ENCODE results near the gene CAB39L. TPM values are rescaled to one million over a fixed set of nuclear protein-coding genes. Genes with fewer than 3 reads are reported as not detected.

CAB39L gene
- total and polyA plus RNA-seq, 2 of the 13 experiments (the other 11 are each of a cell fraction or from before 2014, with no cell fraction given), result 3.1 to 6.1 TPM

GRCh38 chr13:49303533-49304252 is 140.2 kb downstream of the CAB39L start (continued):
- TF ChIP-seq, protein P1, sequence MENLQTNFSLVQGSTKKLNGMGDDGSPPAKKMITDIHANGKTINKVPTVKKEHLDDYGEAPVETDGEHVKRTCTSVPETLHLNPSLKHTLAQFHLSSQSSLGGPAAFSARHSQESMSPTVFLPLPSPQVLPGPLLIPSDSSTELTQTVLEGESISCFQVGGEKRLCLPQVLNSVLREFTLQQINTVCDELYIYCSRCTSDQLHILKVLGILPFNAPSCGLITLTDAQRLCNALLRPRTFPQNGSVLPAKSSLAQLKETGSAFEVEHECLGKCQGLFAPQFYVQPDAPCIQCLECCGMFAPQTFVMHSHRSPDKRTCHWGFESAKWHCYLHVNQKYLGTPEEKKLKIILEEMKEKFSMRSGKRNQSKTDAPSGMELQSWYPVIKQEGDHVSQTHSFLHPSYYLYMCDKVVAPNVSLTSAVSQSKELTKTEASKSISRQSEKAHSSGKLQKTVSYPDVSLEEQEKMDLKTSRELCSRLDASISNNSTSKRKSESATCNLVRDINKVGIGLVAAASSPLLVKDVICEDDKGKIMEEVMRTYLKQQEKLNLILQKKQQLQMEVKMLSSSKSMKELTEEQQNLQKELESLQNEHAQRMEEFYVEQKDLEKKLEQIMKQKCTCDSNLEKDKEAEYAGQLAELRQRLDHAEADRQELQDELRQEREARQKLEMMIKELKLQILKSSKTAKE (CRISPR knock-in tag; IDR thresholded peaks at IDR 0.05; ENCODE audit: borderline replicate concordance), result peak; percentile 92
- TF ChIP-seq ZFP1 (CRISPR knock-in tag; IDR thresholded peaks at IDR 0.05) (0 out of 2 replicates have a peak, but pooled peaks have one; percentile 26), ZNF615 (CRISPR knock-in tag; IDR thresholded peaks at IDR 0.05; ENCODE audit: borderline replicate concordance) (no peak), ZNF674 (CRISPR knock-in tag; IDR thresholded peaks at IDR 0.05; ENCODE audit: low read depth) (no peak), NFE2L2 (IDR thresholded peaks at IDR 0.05; ENCODE audit: low read length) (no peak), XRCC5 (optimal IDR thresholded peaks at IDR 0.05; ENCODE audit: low read length) (no peak), TEAD2 (CRISPR knock-in tag; IDR thresholded peaks at IDR 0.05) (no peak), ZNF331 (CRISPR knock-in tag; IDR thresholded peaks at IDR 0.05) (peak; percentile 65), ONECUT2 (CRISPR knock-in tag; IDR thresholded peaks at IDR 0.05) (no peak), SRF (IDR thresholded peaks at IDR 0.05; ENCODE audit: low read depth, low read length) (no peak), TSC22D2 (CRISPR knock-in tag; IDR thresholded peaks at IDR 0.05; ENCODE audit: borderline replicate concordance) (no peak), ZNF652 (CRISPR knock-in tag; IDR thresholded peaks at IDR 0.05; ENCODE audit: borderline replicate concordance, low read depth) (peak; percentile 78), ARNTL (CRISPR knock-in tag; IDR thresholded peaks at IDR 0.05) (peak; percentile 82; the same call in 1 of the 2 replicates), PRDM15 (CRISPR knock-in tag; IDR thresholded peaks at IDR 0.05) (0 out of 2 replicates have a peak, but pooled peaks have one; percentile 21), ELF1 (CRISPR knock-in tag; IDR thresholded peaks at IDR 0.05) (peak; percentile 50; the same call in 1 of the 2 replicates), IRF2 (CRISPR knock-in tag; IDR thresholded peaks at IDR 0.05) (peak; percentile 59; the same call in 1 of the 2 replicates), NCOA2 (CRISPR knock-in tag; IDR thresholded peaks at IDR 0.05) (peak; percentile 88), KAT8 (CRISPR knock-in tag; IDR thresholded peaks at IDR 0.05) (peak; percentile 61; the same call in 1 of the 2 replicates), HNF1B (CRISPR knock-in tag; IDR thresholded peaks at IDR 0.05) (no peak), FOXM1 (CRISPR knock-in tag; IDR thresholded peaks at IDR 0.05) (no peak), MBNL3 (CRISPR knock-in tag; conservative IDR thresholded peaks at IDR 0.05) (no peak), ZNF891 (CRISPR knock-in tag; IDR thresholded peaks at IDR 0.05) (no peak), ATM (IDR thresholded peaks at IDR 0.05; ENCODE audit: borderline replicate concordance) (no peak), ZNF24 (IDR thresholded peaks at IDR 0.05) (no peak), CEBPG (CRISPR knock-in tag; IDR thresholded peaks at IDR 0.05) (0 out of 2 replicates have a peak, but pooled peaks have one; percentile 18)

All from HepG2 (cell line).